Calu3 (cell line): Measurements from ENCODE around the gene ART5. TPM values are rescaled to one million over a fixed set of nuclear protein-coding genes. Genes with fewer than 3 reads are reported as not detected.
"Not testable (repeated sequence)": the region's sequence is repeated elsewhere in the genome, so short reads cannot be mapped to it uniquely, and the experiment has no call there.

Experiments used
- BruUV-seq: library from RNA; stranded (reverse); fragments of 400-500 nt; replicated peaks from 2 replicates; lab custom pipeline; 2021; lab: Mats Ljungman, UMichigan
- CTCF ChIA-PET: fragments of 300-600 bp; sonication (Branson Sonifier 250); formaldehyde crosslinking; loops from one replicate; lab custom pipeline; 2022; ENCODE audit warnings: antibody characterized with exemption; lab: Charles Lee
- DNase-seq: peaks from one replicate; pipeline ENCODE4 v3.0.0; 2022
- H3K27ac Mint-ChIP-seq: one replicate; pipeline ENCODE4 v1.8.0; 2022; ENCODE audit warnings: mixed read lengths; ENCODE audit not compliant: unreplicated experiment
- H3K27me3 Mint-ChIP-seq: one replicate; pipeline ENCODE4 v1.8.0; 2022; ENCODE audit warnings: mixed read lengths; ENCODE audit not compliant: unreplicated experiment
- H3K36me3 Mint-ChIP-seq: one replicate; pipeline ENCODE4 v1.8.0; 2022; ENCODE audit warnings: mild to moderate bottlenecking, moderate library complexity, mixed read lengths; ENCODE audit not compliant: insufficient read depth, unreplicated experiment
- H3K4me1 Mint-ChIP-seq: one replicate; pipeline ENCODE4 v1.8.0; 2022; ENCODE audit warnings: mild to moderate bottlenecking, low read depth, mixed read lengths; ENCODE audit not compliant: unreplicated experiment
- H3K4me3 Mint-ChIP-seq: one replicate; pipeline ENCODE4 v1.8.0; 2022; ENCODE audit warnings: mild to moderate bottlenecking, low read depth, moderate library complexity, mixed read lengths; ENCODE audit not compliant: unreplicated experiment
- H3K9me3 Mint-ChIP-seq: one replicate; pipeline ENCODE4 v1.8.0; 2022; ENCODE audit warnings: low read depth, mixed read lengths; ENCODE audit not compliant: unreplicated experiment
- CTCF ChIP-seq: fragments of 200-600 bp; IDR thresholded peaks from one replicate; pipeline ENCODE4 v1.8.0; 2022; ENCODE audit warnings: antibody characterized with exemption; ENCODE audit not compliant: unreplicated experiment
- intact Hi-C: fragments of 100-400 bp; cut with micrococcal nuclease; formaldehyde crosslinking; loops from one replicate; pipeline ENCODE4 v1.10.0; 2022; ENCODE audit not compliant: unreplicated experiment
- total RNA-seq: library from RNA; stranded (reverse); gene quantifications from 2 replicates; pipeline ENCODE4 v1.2.3, GENCODE V29; 2022

The ART5 gene
- total RNA-seq, 1 experiment from 2014 or later, result not detected

GRCh38 chr11:3662856-3663255 lies 21.1 kb upstream of the ART5 start:
- Mint-ChIP-seq H3K4me1 (no peaks in the 10 kb centered on the region), H3K27ac (no peak overlapping the region), H3K36me3 (peaks cover 17% of the 10 kb centered on the region), H3K27me3 (peaks cover 16% of the 10 kb centered on the region), H3K4me3 (no peak overlapping the region), H3K9me3 (peaks cover 6% of the 10 kb centered on the region)
- no peak for TF ChIP-seq CTCF
- no TSS peak for BruUV-seq
- intact Hi-C loops, result no loop called here
- no peak for DNase-seq
- CTCF ChIA-PET, result no interaction called here

- Mint-ChIP-seq H3K4me1 (no peaks in the 10 kb centered on the region), H3K9me3 (peaks cover 6% of the 10 kb centered on the region), H3K36me3 (peaks cover 11% of the 10 kb centered on the region), H3K4me3 (no peak overlapping the region), H3K27me3 (peaks cover 16% of the 10 kb centered on the region), H3K27ac (no peak overlapping the region)
- CTCF ChIA-PET, result no interaction called here
- no peak for TF ChIP-seq CTCF
- no TSS peak for BruUV-seq
- no peak for DNase-seq
- intact Hi-C loops, result no loop called here
These were observed 19.2 kb upstream of the ART5 start for GRCh38 chr11:3660960-3661359.

- TF ChIP-seq CTCF, result no peak
These were observed 18.1 kb upstream of the ART5 start for GRCh38 chr11:3659595-3660515.

GRCh38 chr11:3658252-3658651 lies 16.5 kb upstream of the ART5 start:
- Mint-ChIP-seq H3K27ac (no peak overlapping the region), H3K36me3 (no peaks in the 10 kb centered on the region), H3K27me3 (peaks cover 16% of the 10 kb centered on the region), H3K4me1 (no peaks in the 10 kb centered on the region), H3K4me3 (no peak overlapping the region), H3K9me3 (peaks cover 6% of the 10 kb centered on the region)
- no peak for DNase-seq
- intact Hi-C loops, result no loop called here
- CTCF ChIA-PET, result no interaction called here
- no TSS peak for BruUV-seq
- TF ChIP-seq CTCF, result no peak

More at GRCh38 chr11:3659595-3660515, 18.1 kb upstream of the ART5 start:
- no peaks in the 10 kb centered on the region for H3K4me1 Mint-ChIP-seq
- peaks cover 16% of the 10 kb centered on the region for H3K27me3 Mint-ChIP-seq
- CTCF ChIA-PET, result no interaction called here
- H3K4me3 Mint-ChIP-seq, result no peak overlapping the region
- H3K36me3 Mint-ChIP-seq, result peaks cover 4% of the 10 kb centered on the region
- peaks cover 6% of the 10 kb centered on the region for H3K9me3 Mint-ChIP-seq
- no TSS peak for BruUV-seq
- intact Hi-C loops, result no loop called here
- no peak for DNase-seq
- H3K27ac Mint-ChIP-seq, result no peak overlapping the region

- DNase-seq, H3K36me3 Mint-ChIP-seq, BruUV-seq, H3K4me1 Mint-ChIP-seq, H3K9me3 Mint-ChIP-seq, H3K4me3 Mint-ChIP-seq, H3K27ac Mint-ChIP-seq, CTCF ChIA-PET, intact Hi-C loops: not testable (repeated sequence)
- H3K27me3 Mint-ChIP-seq, result peaks cover 16% of the 10 kb centered on the region
These were observed 15.5 kb upstream of the ART5 start for GRCh38 chr11:3657331-3657730.
